Brain microvascular endothelial cell (primary cell): ENCODE measurements around the gene RCN1.

Experiments used
- DNase-seq: peaks from one replicate; pipeline ENCODE4 v3.0.0-alpha.2; 2020
- H3K27ac ChIP-seq: fragments of 250-450 bp; sonication (Bioruptor Pico); 2 replicates; pipeline ENCODE4 v1.5.1; 2020; ENCODE audit warnings: mild to moderate bottlenecking, moderate library complexity
- H3K27me3 ChIP-seq: fragments of 250-450 bp; sonication (Bioruptor Pico); replicated peaks from 2 replicates; pipeline ENCODE4 v1.5.1; 2020; ENCODE audit warnings: mild to moderate bottlenecking
- H3K36me3 ChIP-seq: fragments of 250-450 bp; sonication (Bioruptor Pico); replicated peaks from 2 replicates; pipeline ENCODE4 v1.5.1; 2020; ENCODE audit warnings: mild to moderate bottlenecking
- H3K4me3 ChIP-seq: 2 replicates; pipeline ENCODE4 v1.5.1; 2011; ENCODE audit warnings: low read depth, mild to moderate bottlenecking, control low read depth, low read length, moderate library complexity
- in situ Hi-C: cut with HindIII; loops from 2 replicates; pipeline ENCODE4 v1.10.0; 2017; ENCODE audit warnings: low sequenced_read_pairs, low pct_ligation_motif_present
- TF ChIP-seq, protein P1 (sequence below): IDR thresholded peaks from 2 replicates; pipeline ENCODE4 v1.5.1; 2011; ENCODE audit warnings: low read depth, mild to moderate bottlenecking, moderate library complexity, low read length, control low read depth, inconsistent platforms; ENCODE audit errors: missing control alignments

RCN1 gene

DNA sequence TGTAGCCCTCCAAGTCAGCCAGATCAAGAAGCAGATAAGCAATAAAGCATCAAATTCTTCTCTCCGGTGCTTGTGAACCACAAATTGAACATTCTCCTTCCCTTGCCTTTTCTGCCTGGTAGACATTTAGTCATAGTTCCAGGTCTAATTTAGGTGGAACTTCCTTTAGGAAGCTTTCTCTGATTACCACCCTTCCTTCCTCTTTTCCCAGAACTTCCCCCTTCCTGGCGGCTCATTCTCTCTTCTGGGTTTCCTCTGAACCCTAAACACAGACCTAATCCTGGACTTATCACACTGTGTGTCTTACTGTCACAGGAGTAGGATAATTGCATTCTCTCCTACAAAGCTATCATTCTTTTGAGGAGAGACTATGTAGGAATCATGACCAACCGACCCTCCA is 61.9 kb downstream of the RCN1 start:
- H3K27me3 ChIP-seq = no peaks in the 10 kb centered on the region
- no peak overlapping the region for H3K27ac ChIP-seq
- DNase-seq = no peak
- in situ Hi-C loops = no loop called here
- TF ChIP-seq, protein P1, sequence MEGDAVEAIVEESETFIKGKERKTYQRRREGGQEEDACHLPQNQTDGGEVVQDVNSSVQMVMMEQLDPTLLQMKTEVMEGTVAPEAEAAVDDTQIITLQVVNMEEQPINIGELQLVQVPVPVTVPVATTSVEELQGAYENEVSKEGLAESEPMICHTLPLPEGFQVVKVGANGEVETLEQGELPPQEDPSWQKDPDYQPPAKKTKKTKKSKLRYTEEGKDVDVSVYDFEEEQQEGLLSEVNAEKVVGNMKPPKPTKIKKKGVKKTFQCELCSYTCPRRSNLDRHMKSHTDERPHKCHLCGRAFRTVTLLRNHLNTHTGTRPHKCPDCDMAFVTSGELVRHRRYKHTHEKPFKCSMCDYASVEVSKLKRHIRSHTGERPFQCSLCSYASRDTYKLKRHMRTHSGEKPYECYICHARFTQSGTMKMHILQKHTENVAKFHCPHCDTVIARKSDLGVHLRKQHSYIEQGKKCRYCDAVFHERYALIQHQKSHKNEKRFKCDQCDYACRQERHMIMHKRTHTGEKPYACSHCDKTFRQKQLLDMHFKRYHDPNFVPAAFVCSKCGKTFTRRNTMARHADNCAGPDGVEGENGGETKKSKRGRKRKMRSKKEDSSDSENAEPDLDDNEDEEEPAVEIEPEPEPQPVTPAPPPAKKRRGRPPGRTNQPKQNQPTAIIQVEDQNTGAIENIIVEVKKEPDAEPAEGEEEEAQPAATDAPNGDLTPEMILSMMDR = no peak
- no peaks in the 10 kb centered on the region for H3K36me3 ChIP-seq
- H3K4me3 ChIP-seq = no peak overlapping the region

DNA sequence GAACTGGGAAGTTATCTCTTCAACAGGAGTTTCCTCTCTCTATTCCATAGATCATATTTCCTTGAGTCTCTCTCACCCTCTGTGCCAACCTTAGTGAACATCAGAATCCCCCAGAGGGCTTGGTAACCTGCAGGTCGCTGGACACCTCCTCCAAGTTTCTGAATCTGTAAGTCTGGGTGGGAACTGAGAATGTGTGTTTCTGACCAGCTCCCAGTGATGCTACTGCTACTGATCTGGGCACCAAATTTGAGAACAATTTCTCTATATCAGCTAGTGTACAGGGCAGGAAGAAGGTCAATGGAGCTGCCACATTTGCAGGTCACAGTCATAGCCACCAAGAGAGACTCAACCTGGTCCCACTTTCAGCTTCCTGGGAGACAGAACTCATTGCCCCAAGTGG is 62.9 kb downstream of the RCN1 start:
- DNase-seq = no peak
- TF ChIP-seq, protein P1 = no peak
- Histone ChIP-seq H3K36me3 (no peaks in the 10 kb centered on the region), H3K27me3 (no peaks in the 10 kb centered on the region), H3K27ac (no peak overlapping the region), H3K4me3 (no peak overlapping the region)
- in situ Hi-C loops = no loop called here

DNA sequence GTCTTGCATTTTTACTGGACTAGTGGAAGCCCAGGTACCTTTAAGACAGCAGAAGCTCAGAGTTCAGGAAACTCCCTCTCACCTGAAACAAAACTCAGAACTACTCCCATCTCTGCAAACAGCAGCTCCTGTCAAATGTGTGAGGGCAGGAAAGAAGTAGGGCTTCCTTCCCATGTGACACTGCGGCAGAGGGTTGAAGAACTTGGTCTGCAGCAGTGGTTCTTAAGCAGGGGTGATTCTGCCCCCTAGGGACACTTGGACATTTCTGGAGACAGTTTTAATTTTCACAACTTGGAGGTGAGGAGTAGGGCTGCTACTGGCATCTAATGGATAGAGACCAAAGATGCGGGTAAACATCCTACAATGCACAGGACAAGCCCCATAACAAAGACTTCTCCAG is 63.4 kb downstream of the RCN1 start:
- in situ Hi-C loops = no loop called here

More for the DNA sequence above, 63.4 kb downstream of the RCN1 start:
- DNase-seq = peak; percentile 54
- Histone ChIP-seq H3K36me3 (no peaks in the 10 kb centered on the region), H3K4me3 (no peak overlapping the region), H3K27ac (no peak overlapping the region), H3K27me3 (no peaks in the 10 kb centered on the region)
- TF ChIP-seq, protein P1 = peak; percentile 64
